Measurements from ENCODE around the gene MBD5. TPM values are rescaled to one million over a fixed set of nuclear protein-coding genes. Genes with fewer than 3 reads are reported as not detected.

Gene MBD5
- total RNA-seq, 2 donors from 2014 or later: 20.8 to 33.5 TPM

- TF ChIP-seq POLR2A (IDR thresholded peaks at IDR 0.05) (no peak), CTCF (IDR thresholded peaks at IDR 0.05) (no peak)
- intact Hi-C loops (cut with DNase I): no loop called here
- WGBS, 2 donors: 78 to 81% methylated on average over 1 of the region's 1 CpG
- Histone ChIP-seq H3K4me1 (peaks cover 6% of the 10 kb centered on the region), H3K9me3 (no peaks in the 10 kb centered on the region), H3K36me3 (replicated peaks in 1 of 2; ENCODE audit: insufficient read depth in 1 of 2, low read depth in 2 of 2) (no peaks in the 10 kb centered on the region), H3K4me3 (no peak overlapping the region), H3K27me3 (no peaks in the 10 kb centered on the region), H3K27ac (no peak overlapping the region)
- ATAC-seq (no peak), DNase-seq (no peak)
Observed at GRCh38 chr2:148058641-148059040, 37.8 kb downstream of the MBD5 start.

- no peak overlapping the region for H3K4me3 ChIP-seq
- no peaks in the 10 kb centered on the region for H3K36me3 ChIP-seq (replicated peaks in 1 of 2; ENCODE audit: insufficient read depth in 1 of 2, low read depth in 2 of 2)
- 12 to 33% methylated on average over 2 of the region's 2 CpGs for WGBS, 2 donors
- no peak for TF ChIP-seq CTCF (IDR thresholded peaks at IDR 0.05)
- TF ChIP-seq POLR2A (IDR thresholded peaks at IDR 0.05): no peak
- DNase-seq (no peak), ATAC-seq (no peak)
- no peaks in the 10 kb centered on the region for H3K27me3 ChIP-seq
- intact Hi-C loops (cut with DNase I): loop anchor here (10.0 kb wide), 1 partner anchor 1899 kb away; no protein-coding TSS in a partner anchor
- peaks cover 17% of the 10 kb centered on the region for H3K4me1 ChIP-seq
- no peak overlapping the region for H3K27ac ChIP-seq
- H3K9me3 ChIP-seq: no peaks in the 10 kb centered on the region
Observed at GRCh38 chr2:148063633-148064032, 42.7 kb downstream of the MBD5 start.

- no peak for DNase-seq
- no peak for ATAC-seq
- H3K4me3 ChIP-seq: no peak overlapping the region
- H3K4me1 ChIP-seq: peaks cover 17% of the 10 kb centered on the region
- WGBS, 2 donors: 92 to 94% methylated on average over 6 of the region's 6 CpGs
- H3K9me3 ChIP-seq: no peaks in the 10 kb centered on the region
- H3K27ac ChIP-seq: no peak overlapping the region
- intact Hi-C loops (cut with DNase I): loop anchor here (10.0 kb wide), 1 partner anchor 1901 kb away; no protein-coding TSS in a partner anchor
- H3K27me3 ChIP-seq: no peaks in the 10 kb centered on the region
- no peaks in the 10 kb centered on the region for H3K36me3 ChIP-seq (replicated peaks in 1 of 2; ENCODE audit: insufficient read depth in 1 of 2, low read depth in 2 of 2)
- TF ChIP-seq POLR2A (IDR thresholded peaks at IDR 0.05) (no peak), CTCF (IDR thresholded peaks at IDR 0.05) (no peak)
Observed at GRCh38 chr2:148065936-148066335, 45.0 kb downstream of the MBD5 start.

GRCh38 chr2:148067801-148068200, 46.9 kb downstream of the MBD5 start:
- Histone ChIP-seq H3K27me3 (no peaks in the 10 kb centered on the region), H3K27ac (no peak overlapping the region), H3K9me3 (no peaks in the 10 kb centered on the region), H3K36me3 (replicated peaks in 1 of 2; ENCODE audit: insufficient read depth in 1 of 2, low read depth in 2 of 2) (no peaks in the 10 kb centered on the region), H3K4me3 (no peak overlapping the region), H3K4me1 (peaks cover 17% of the 10 kb centered on the region)
- DNase-seq: peak in 3 of 4 donors; percentile 7 to 21 (median 13)
- 94 to 100% methylated on average over 1 of the region's 1 CpG for WGBS, 2 donors
- intact Hi-C loops (cut with DNase I): loop anchor here (10.0 kb wide), 1 partner anchor 1903 kb away; no protein-coding TSS in a partner anchor
- ATAC-seq: no peak
- TF ChIP-seq CTCF (IDR thresholded peaks at IDR 0.05): no peak
- TF ChIP-seq POLR2A (IDR thresholded peaks at IDR 0.05): no peak

- Histone ChIP-seq H3K4me3 (no peak overlapping the region), H3K9me3 (no peaks in the 10 kb centered on the region), H3K27me3 (no peaks in the 10 kb centered on the region), H3K36me3 (replicated peaks in 1 of 2; ENCODE audit: insufficient read depth in 1 of 2, low read depth in 2 of 2) (no peaks in the 10 kb centered on the region), H3K27ac (no peak overlapping the region), H3K4me1 (peaks cover 10% of the 10 kb centered on the region)
- DNase-seq (no peak), ATAC-seq (no peak)
- WGBS, 2 donors: 96% methylated on average over 4 of the region's 4 CpGs
- TF ChIP-seq CTCF (IDR thresholded peaks at IDR 0.05): no peak
- no peak for TF ChIP-seq POLR2A (IDR thresholded peaks at IDR 0.05)
- intact Hi-C loops (cut with DNase I): no loop called here
Observed at GRCh38 chr2:148071351-148071750, 50.5 kb downstream of the MBD5 start.
